SU-DHL-6 (cell line): ENCODE results near the gene SPRYD4.
"Not testable (repeated sequence)": the region's sequence is repeated elsewhere in the genome, so short reads cannot be mapped to it uniquely, and the experiment has no call there.

Source experiments
- H2AFZ ChIP-seq: fragments of 200-600 bp; sonication (generic); 2 replicates; pipeline ENCODE4 v1.6.1; 2014; ENCODE audit warnings: low read depth, mild to moderate bottlenecking, moderate library complexity, mixed read lengths, antibody characterized with exemption, low read length; ENCODE audit not compliant: severe bottlenecking
- H3F3A ChIP-seq: fragments of 200-600 bp; shearing (Covaris generic); 2 replicates; pipeline ENCODE4 v1.6.0; 2016; ENCODE audit warnings: antibody characterized with exemption, mild to moderate bottlenecking; ENCODE audit not compliant: insufficient read depth
- H3K27ac ChIP-seq: fragments of 200-600 bp; sonication (generic); 2 replicates; pipeline ENCODE4 v1.5.1; 2016; ENCODE audit warnings: low read depth, mild to moderate bottlenecking, low read length, moderate library complexity, mixed read lengths
- H3K27me3 ChIP-seq: fragments of 200-600 bp; sonication (generic), shearing (Covaris generic); 2 replicates; pipeline ENCODE4 v1.6.0; 2014; ENCODE audit warnings: mild to moderate bottlenecking, low read length
- H3K36me3 ChIP-seq: fragments of 200-600 bp; sonication (generic); 2 replicates; pipeline ENCODE4 v1.6.1; 2014; ENCODE audit warnings: mild to moderate bottlenecking, low read length, mixed read lengths
- H3K4me2 ChIP-seq: fragments of 300-600, 200-600 bp; shearing (Covaris generic), sonication (generic); 2 replicates; pipeline ENCODE4 v1.6.0; 2014; ENCODE audit warnings: low read length, low read depth, mild to moderate bottlenecking; ENCODE audit not compliant: poor library complexity, severe bottlenecking
- H3K4me3 ChIP-seq: fragments of 200-600 bp; sonication (generic); 2 replicates; pipeline ENCODE4 v1.5.1; 2014; ENCODE audit warnings: antibody characterized with exemption, low read length, mild to moderate bottlenecking, mixed read lengths; ENCODE audit not compliant: insufficient read depth, poor library complexity, severe bottlenecking
- H3K79me2 ChIP-seq: fragments of 200-600 bp; sonication (generic); 2 replicates; pipeline ENCODE4 v1.6.1; 2014; ENCODE audit warnings: mild to moderate bottlenecking, low read length, moderate library complexity; ENCODE audit not compliant: insufficient read depth
- H3K9ac ChIP-seq: fragments of 200-600 bp; sonication (generic); 2 replicates; pipeline ENCODE4 v1.7.0; 2014; ENCODE audit warnings: mild to moderate bottlenecking, low read length
- H3K9me2 ChIP-seq: fragments of 200-600 bp; sonication (generic); replicated peaks from 2 replicates; pipeline ENCODE4 v1.6.1; 2014; ENCODE audit warnings: low read length; ENCODE audit not compliant: insufficient read depth
- H3K9me3 ChIP-seq: fragments of 200-600 bp; sonication (generic); 2 replicates; pipeline ENCODE4 v1.6.1; 2014; ENCODE audit warnings: low read length, mixed read lengths; ENCODE audit not compliant: insufficient read depth
- H4K20me1 ChIP-seq: fragments of 200-600 bp; sonication (generic); 2 replicates; pipeline ENCODE4 v1.6.1; 2014; ENCODE audit warnings: low read depth, mild to moderate bottlenecking, antibody characterized with exemption, low read length, moderate library complexity, mixed read lengths
- CTCF ChIP-seq: fragments of 200-600 bp; sonication (generic); IDR thresholded peaks from one replicate; pipeline ENCODE4 v1.5.1; 2017; ENCODE audit warnings: antibody characterized with exemption, mild to moderate bottlenecking, low read length, moderate library complexity; ENCODE audit not compliant: insufficient read depth, poor library complexity, severe bottlenecking
- EZH2phosphoT487 ChIP-seq: fragments of 200-600 bp; sonication (generic), shearing (Covaris generic); conservative IDR thresholded peaks from 2 replicates; pipeline ENCODE4 v1.6.1; 2018; ENCODE audit warnings: mild to moderate bottlenecking, antibody characterized with exemption, low read length, moderate library complexity, mixed read lengths

The SPRYD4 gene

GRCh38 chr12:56496704-56497103, 28.3 kb downstream of the SPRYD4 start:
- H3K9me2 ChIP-seq, H3K9me3 ChIP-seq, H3K4me2 ChIP-seq, H3K27ac ChIP-seq, H3F3A ChIP-seq, H3K27me3 ChIP-seq, H2AFZ ChIP-seq, H3K4me3 ChIP-seq, H3K79me2 ChIP-seq, H3K9ac ChIP-seq, H3K36me3 ChIP-seq, H4K20me1 ChIP-seq: not testable (repeated sequence)
- TF ChIP-seq CTCF = peak; percentile 17

- not testable (repeated sequence) for H3K9me2 ChIP-seq, H3K27me3 ChIP-seq, H4K20me1 ChIP-seq, H3K36me3 ChIP-seq, H3K4me3 ChIP-seq, H2AFZ ChIP-seq, H3K9me3 ChIP-seq, H3K27ac ChIP-seq, H3F3A ChIP-seq, H3K79me2 ChIP-seq, H3K9ac ChIP-seq, H3K4me2 ChIP-seq
Observed at GRCh38 chr12:56498126-56498902, 29.9 kb downstream of the SPRYD4 start.

- not testable (repeated sequence) for H3K4me2 ChIP-seq, H3K9me3 ChIP-seq, H3K4me3 ChIP-seq, H3K79me2 ChIP-seq, H3K9me2 ChIP-seq, H4K20me1 ChIP-seq, H3K27me3 ChIP-seq, H3F3A ChIP-seq, H2AFZ ChIP-seq, H3K36me3 ChIP-seq, H3K9ac ChIP-seq, H3K27ac ChIP-seq
Observed at GRCh38 chr12:56499452-56499851, 31.1 kb downstream of the SPRYD4 start.

GRCh38 chr12:56499879-56500278, 31.5 kb downstream of the SPRYD4 start:
- not testable (repeated sequence) for H3F3A ChIP-seq, H3K9me3 ChIP-seq, H3K36me3 ChIP-seq, H2AFZ ChIP-seq, H3K4me2 ChIP-seq, H4K20me1 ChIP-seq, H3K9ac ChIP-seq, H3K27me3 ChIP-seq, H3K79me2 ChIP-seq, H3K27ac ChIP-seq, H3K9me2 ChIP-seq, H3K4me3 ChIP-seq

GRCh38 chr12:56510786-56511185, 42.4 kb downstream of the SPRYD4 start:
- H3K9me3 ChIP-seq = no peaks in the 10 kb centered on the region
- H3K79me2 ChIP-seq = no peaks in the 10 kb centered on the region
- H3K36me3 ChIP-seq = no peaks in the 10 kb centered on the region
- no peak overlapping the region for H2AFZ ChIP-seq
- H3K4me2 ChIP-seq = no peak overlapping the region
- TF ChIP-seq CTCF = no peak
- no peak for TF ChIP-seq EZH2phosphoT487
- H3K9ac ChIP-seq = no peak overlapping the region
- H3K27me3 ChIP-seq = no peaks in the 10 kb centered on the region
- no peaks in the 10 kb centered on the region for H4K20me1 ChIP-seq
- no peak overlapping the region for H3K27ac ChIP-seq
- no peaks in the 10 kb centered on the region for H3F3A ChIP-seq
- H3K9me2 ChIP-seq = no peaks in the 10 kb centered on the region
- no peak overlapping the region for H3K4me3 ChIP-seq

- not testable (repeated sequence) for H3K27ac ChIP-seq, H4K20me1 ChIP-seq, H3K27me3 ChIP-seq, H3K4me2 ChIP-seq, H2AFZ ChIP-seq, H3K79me2 ChIP-seq, H3K9ac ChIP-seq, H3K9me2 ChIP-seq, H3K36me3 ChIP-seq, H3K9me3 ChIP-seq, H3F3A ChIP-seq, H3K4me3 ChIP-seq
Observed at GRCh38 chr12:56514014-56514318, 45.6 kb downstream of the SPRYD4 start.
